ENCODE measurements around the gene UBTD1. TPM values are rescaled to one million over a fixed set of nuclear protein-coding genes. Genes with fewer than 3 reads are reported as not detected.

Gene UBTD1
- total and polyA plus RNA-seq, 10 of the 15 experiments (the other 5 are each of a cell fraction or from before 2014, with no cell fraction given), result 0.04 to 1.5 (median 1.2) TPM; not detected in 1

- Histone ChIP-seq H2AFZ (ENCODE audit: control insufficient read depth, low read depth, low read length) (no peak overlapping the region), H3K27me3 (replicated peaks in 1 of 2; ENCODE audit: control insufficient read depth in 2 of 2, insufficient read depth in 2 of 2, low read length in 1 of 2) (no peaks in the 10 kb centered on the region), H3K9ac (ENCODE audit: control insufficient read depth, insufficient read depth, low read length) (no peak overlapping the region), H4K20me1 (ENCODE audit: control insufficient read depth, insufficient read depth) (no peaks in the 10 kb centered on the region), H3K36me3 (ENCODE audit: control insufficient read depth in 2 of 2, insufficient read depth in 2 of 2, low read length in 1 of 2) (peaks cover 26 to 45% of the 10 kb centered on the region in 2 experiments), H3K4me2 (ENCODE audit: control insufficient read depth, insufficient read depth) (no peak overlapping the region), H3K27ac (ENCODE audit: control insufficient read depth, insufficient read depth) (no peak overlapping the region), H3K79me2 (ENCODE audit: control insufficient read depth, insufficient read depth, low read length) (no peaks in the 10 kb centered on the region), H3K4me1 (ENCODE audit: control insufficient read depth, insufficient read depth, low read length) (no peaks in the 10 kb centered on the region), H3K4me3 (no peak overlapping the region), H3K9me3 (replicated peaks; ENCODE audit: control insufficient read depth, insufficient read depth, low read length) (no peaks in the 10 kb centered on the region)
- no TSS peak for BruUV-seq (replicated peaks)
- intact Hi-C loops (cut with micrococcal nuclease; ENCODE audit: unreplicated experiment) (no loop called here), in situ Hi-C loops (cut with MboI) (no loop called here)
- DNase-seq (ENCODE audit: low read depth, low spot score) (no peak), FAIRE-seq (no peak), ATAC-seq (no peak)
- WGBS (ENCODE audit: insufficient coverage, insufficient replicate concordance, low lambda C conversion rate, missing lambda C conversion rate), result 98% methylated on average over 4 of the region's 4 CpGs
- TF ChIP-seq EGR1 (IDR thresholded peaks at IDR 0.05; ENCODE audit: borderline replicate concordance in 1 of 2, low read depth in 2 of 2, low read length in 2 of 2), result no peak
- TF ChIP-seq, protein P1, sequence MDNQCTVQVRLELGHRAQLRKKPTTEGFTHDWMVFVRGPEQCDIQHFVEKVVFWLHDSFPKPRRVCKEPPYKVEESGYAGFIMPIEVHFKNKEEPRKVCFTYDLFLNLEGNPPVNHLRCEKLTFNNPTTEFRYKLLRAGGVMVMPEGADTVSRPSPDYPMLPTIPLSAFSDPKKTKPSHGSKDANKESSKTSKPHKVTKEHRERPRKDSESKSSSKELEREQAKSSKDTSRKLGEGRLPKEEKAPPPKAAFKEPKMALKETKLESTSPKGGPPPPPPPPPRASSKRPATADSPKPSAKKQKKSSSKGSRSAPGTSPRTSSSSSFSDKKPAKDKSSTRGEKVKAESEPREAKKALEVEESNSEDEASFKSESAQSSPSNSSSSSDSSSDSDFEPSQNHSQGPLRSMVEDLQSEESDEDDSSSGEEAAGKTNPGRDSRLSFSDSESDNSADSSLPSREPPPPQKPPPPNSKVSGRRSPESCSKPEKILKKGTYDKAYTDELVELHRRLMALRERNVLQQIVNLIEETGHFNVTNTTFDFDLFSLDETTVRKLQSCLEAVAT (IDR thresholded peaks at IDR 0.05), result no peak
- TF ChIP-seq PML (IDR thresholded peaks at IDR 0.05; ENCODE audit: low read length), result no peak
- TF ChIP-seq CREB1 (IDR thresholded peaks at IDR 0.05; ENCODE audit: low read depth), result no peak
- TF ChIP-seq TARDBP (IDR thresholded peaks at IDR 0.05; ENCODE audit: borderline replicate concordance), result no peak
- no peak for TF ChIP-seq ATF7 (IDR thresholded peaks at IDR 0.05; ENCODE audit: low read depth)
- TF ChIP-seq FOXM1 (IDR thresholded peaks at IDR 0.05; ENCODE audit: low read depth, low read length), result no peak
- SMC1A ChIA-PET (ENCODE audit: uncharacterized antibody, unreplicated experiment), result interaction anchor here (0.6 to 1.3 kb wide), 2 partner anchors 100 to 145 kb away, joined by 3 read pairs; no protein-coding TSS in a partner anchor
- RAD21 ChIA-PET (ENCODE audit: unreplicated experiment), result interaction anchor here (0.9 kb wide), 1 partner anchor 87 kb away, joined by 3 read pairs; no protein-coding TSS in a partner anchor
- CTCF ChIA-PET, result interaction anchor here (0.7 to 5.7 kb wide), 7 partner anchors 10 to 106 kb away, joined by 3 to 34 read pairs (median 5); partner anchors contain the start of gene ANKRD2
- POLR2A ChIA-PET, result no interaction called here
Measured at GRCh38 chr10:97466755-97467154, 32.0 kb upstream of the UBTD1 start.

Data from GM12878 (cell line).